Measurements from ENCODE around the gene HOXA10.

- TF ChIP-seq, protein P1, sequence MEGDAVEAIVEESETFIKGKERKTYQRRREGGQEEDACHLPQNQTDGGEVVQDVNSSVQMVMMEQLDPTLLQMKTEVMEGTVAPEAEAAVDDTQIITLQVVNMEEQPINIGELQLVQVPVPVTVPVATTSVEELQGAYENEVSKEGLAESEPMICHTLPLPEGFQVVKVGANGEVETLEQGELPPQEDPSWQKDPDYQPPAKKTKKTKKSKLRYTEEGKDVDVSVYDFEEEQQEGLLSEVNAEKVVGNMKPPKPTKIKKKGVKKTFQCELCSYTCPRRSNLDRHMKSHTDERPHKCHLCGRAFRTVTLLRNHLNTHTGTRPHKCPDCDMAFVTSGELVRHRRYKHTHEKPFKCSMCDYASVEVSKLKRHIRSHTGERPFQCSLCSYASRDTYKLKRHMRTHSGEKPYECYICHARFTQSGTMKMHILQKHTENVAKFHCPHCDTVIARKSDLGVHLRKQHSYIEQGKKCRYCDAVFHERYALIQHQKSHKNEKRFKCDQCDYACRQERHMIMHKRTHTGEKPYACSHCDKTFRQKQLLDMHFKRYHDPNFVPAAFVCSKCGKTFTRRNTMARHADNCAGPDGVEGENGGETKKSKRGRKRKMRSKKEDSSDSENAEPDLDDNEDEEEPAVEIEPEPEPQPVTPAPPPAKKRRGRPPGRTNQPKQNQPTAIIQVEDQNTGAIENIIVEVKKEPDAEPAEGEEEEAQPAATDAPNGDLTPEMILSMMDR (IDR thresholded peaks at IDR 0.05 in 4 of 5, conservative IDR thresholded peaks at IDR 0.05 in 1 of 5): no peak
- TF ChIP-seq POLR2A (IDR thresholded peaks at IDR 0.05): no peak
Measured at GRCh38 chr7:27202862-27203134, 28.7 kb upstream of the HOXA10 start.
